HepG2 (cell line): Measurements from ENCODE around the gene ABHD2. TPM values are rescaled to one million over a fixed set of nuclear protein-coding genes. Genes with fewer than 3 reads are reported as not detected.
A peak's percentile ranks its signal among the peaks of the same experiment; 100 is the strongest.

ENCODE experiments used
- ATF5 ChIP-seq: sonication (generic); formaldehyde crosslinking; IDR thresholded peaks from 2 replicates; pipeline ENCODE4 v1.4.0; 2020; ENCODE audit warnings: mild to moderate bottlenecking, low read depth, missing genetic modification reagents
- BCLAF1 ChIP-seq: fragments of 450-650 bp; IDR thresholded peaks from 2 replicates; pipeline ENCODE4 v1.6.1; 2017; ENCODE audit warnings: mild to moderate bottlenecking
- FOXP1 ChIP-seq, 2 experiments: fragments of 450-650 bp in 1 of 2; IDR thresholded peaks; 2 replicates each; pipeline ENCODE4 v1.6.1; 2017 to 2018; ENCODE audit warnings: antibody characterized with exemption in 1 of 2
- HOXA7 ChIP-seq: sonication (generic); formaldehyde crosslinking; IDR thresholded peaks from 2 replicates; pipeline ENCODE4 v1.8.1; 2022; ENCODE audit warnings: mild to moderate bottlenecking, missing genetic modification reagents, moderate library complexity
- MAFG ChIP-seq: sonication (generic); formaldehyde crosslinking; IDR thresholded peaks from 2 replicates; pipeline ENCODE4 v1.5.1; 2020; ENCODE audit warnings: mild to moderate bottlenecking, missing genetic modification reagents
- MLLT10 ChIP-seq: sonication (generic); formaldehyde crosslinking; IDR thresholded peaks from 2 replicates; pipeline ENCODE4 v1.4.0; 2020; ENCODE audit warnings: missing genetic modification reagents
- MTF2 ChIP-seq: sonication (generic); formaldehyde crosslinking; IDR thresholded peaks from 2 replicates; pipeline ENCODE4 v1.5.0; 2020; ENCODE audit warnings: missing genetic modification reagents, borderline replicate concordance
- NKX3-1 ChIP-seq: sonication (generic); formaldehyde crosslinking; IDR thresholded peaks from 2 replicates; pipeline ENCODE4 v1.5.0; 2020; ENCODE audit warnings: missing genetic modification reagents
- TARDBP ChIP-seq: sonication (generic); formaldehyde crosslinking; IDR thresholded peaks from 2 replicates; pipeline ENCODE4 v1.8.0; 2022; ENCODE audit warnings: mild to moderate bottlenecking, missing genetic modification reagents
- TMF1 ChIP-seq: sonication (generic); formaldehyde crosslinking; IDR thresholded peaks from 2 replicates; pipeline ENCODE4 v1.8.1; 2022; ENCODE audit warnings: low read depth, missing genetic modification reagents
- TOPORS ChIP-seq: sonication (generic); formaldehyde crosslinking; IDR thresholded peaks from 2 replicates; pipeline ENCODE4 v1.8.0; 2023; ENCODE audit warnings: mild to moderate bottlenecking, missing genetic modification reagents
- TRIM24 ChIP-seq: sonication (generic); formaldehyde crosslinking; IDR thresholded peaks from 2 replicates; pipeline ENCODE4 v1.8.0; 2022; ENCODE audit warnings: mild to moderate bottlenecking, missing genetic modification reagents
- ZC3H4 ChIP-seq: sonication (generic); formaldehyde crosslinking; IDR thresholded peaks from 2 replicates; pipeline ENCODE4 v1.4.0; 2020; ENCODE audit warnings: missing genetic modification reagents, borderline replicate concordance
- ZFP90 ChIP-seq: sonication (generic); formaldehyde crosslinking; IDR thresholded peaks from 2 replicates; pipeline ENCODE4 v1.8.0; 2022; ENCODE audit warnings: missing genetic modification reagents, mild to moderate bottlenecking, inconsistent platforms, borderline replicate concordance
- ZNF17 ChIP-seq: sonication (generic); formaldehyde crosslinking; IDR thresholded peaks from 2 replicates; pipeline ENCODE4 v1.5.0; 2020; ENCODE audit warnings: mild to moderate bottlenecking, missing genetic modification reagents
- ZNF296 ChIP-seq: sonication (generic); formaldehyde crosslinking; conservative IDR thresholded peaks from 2 replicates; pipeline ENCODE4 v1.5.0; 2020; ENCODE audit warnings: mild to moderate bottlenecking, missing genetic modification reagents
- polyA plus RNA-seq, 8 experiments: library from polyadenylated mRNA; depleted of rRNA in 3 of 8; stranded (reverse) in 7 of 8; unstranded in 1 of 8; fragments of >200 nt; fragmentation: Illumina TruSeq in 4 of 8; extraction: Trizol in 4 of 8; gene quantifications; 2 replicates each; pipeline versions ENCODE4 v1.2.1 to v1.2.3, GENCODE V29; 2011 to 2016; ENCODE audit warnings: low read depth in 4 of 8, missing spikeins in 1 of 8, mixed read lengths in 1 of 8; ENCODE audit not compliant: insufficient read depth in 1 of 8
- total RNA-seq, 5 experiments: library from RNA; depleted of rRNA; stranded (reverse); fragments of >200 nt; fragmentation: Illumina TruSeq; extraction: Trizol; gene quantifications; 2 replicates each; pipeline ENCODE4 v1.2.3, GENCODE V29; 2016; ENCODE audit warnings: low read depth in 1 of 5
- TF ChIP-seq, protein P1 (sequence below): sonication (generic); formaldehyde crosslinking; IDR thresholded peaks from 2 replicates; pipeline ENCODE4 v1.5.0; 2020; ENCODE audit warnings: mild to moderate bottlenecking, missing genetic modification reagents
- TF ChIP-seq, protein P2 (sequence below): sonication (generic); formaldehyde crosslinking; IDR thresholded peaks from 2 replicates; pipeline ENCODE4 v1.4.0; 2020; ENCODE audit warnings: mild to moderate bottlenecking, missing genetic modification reagents
- TF ChIP-seq, protein P3 (sequence below): sonication (generic); formaldehyde crosslinking; IDR thresholded peaks from 2 replicates; pipeline ENCODE4 v1.8.1; 2023; ENCODE audit warnings: mild to moderate bottlenecking, missing genetic modification reagents
- TF ChIP-seq, protein P4 (sequence below): sonication (generic); formaldehyde crosslinking; IDR thresholded peaks from 2 replicates; pipeline ENCODE4 v1.5.0; 2020; ENCODE audit warnings: missing genetic modification reagents

Gene ABHD2
- total and polyA plus RNA-seq, 2 of the 13 experiments (the other 11 are each of a cell fraction or from before 2014, with no cell fraction given) = 14.8 to 22.4 TPM

- TF ChIP-seq BCLAF1 (no peak), ZNF296 (CRISPR knock-in tag) (peak; percentile 44; the same call in 1 of the 2 replicates), FOXP1 (IDR thresholded peaks at IDR 0.05) (no peak), FOXP1 (CRISPR knock-in tag; IDR thresholded peaks at IDR 0.05) (no peak), TMF1 (CRISPR knock-in tag) (no peak; the same call in 1 of the 2 replicates), ZFP90 (CRISPR knock-in tag) (peak; percentile 26; the same call in 1 of the 2 replicates), MLLT10 (CRISPR knock-in tag) (no peak), MTF2 (CRISPR knock-in tag) (peak; percentile 81; the same call in 1 of the 2 replicates), ZC3H4 (CRISPR knock-in tag) (no peak), TARDBP (peak; percentile 72; the same call in 1 of the 2 replicates), TOPORS (no peak; the same call in 1 of the 2 replicates), MAFG (CRISPR knock-in tag) (no peak), ZNF17 (CRISPR knock-in tag) (no peak), HOXA7 (CRISPR knock-in tag) (no peak), TRIM24 (CRISPR knock-in tag) (no peak), NKX3-1 (0 out of 2 replicates have a peak, but pooled peaks have one; percentile 20), ATF5 (no peak)
- TF ChIP-seq, protein P1, sequence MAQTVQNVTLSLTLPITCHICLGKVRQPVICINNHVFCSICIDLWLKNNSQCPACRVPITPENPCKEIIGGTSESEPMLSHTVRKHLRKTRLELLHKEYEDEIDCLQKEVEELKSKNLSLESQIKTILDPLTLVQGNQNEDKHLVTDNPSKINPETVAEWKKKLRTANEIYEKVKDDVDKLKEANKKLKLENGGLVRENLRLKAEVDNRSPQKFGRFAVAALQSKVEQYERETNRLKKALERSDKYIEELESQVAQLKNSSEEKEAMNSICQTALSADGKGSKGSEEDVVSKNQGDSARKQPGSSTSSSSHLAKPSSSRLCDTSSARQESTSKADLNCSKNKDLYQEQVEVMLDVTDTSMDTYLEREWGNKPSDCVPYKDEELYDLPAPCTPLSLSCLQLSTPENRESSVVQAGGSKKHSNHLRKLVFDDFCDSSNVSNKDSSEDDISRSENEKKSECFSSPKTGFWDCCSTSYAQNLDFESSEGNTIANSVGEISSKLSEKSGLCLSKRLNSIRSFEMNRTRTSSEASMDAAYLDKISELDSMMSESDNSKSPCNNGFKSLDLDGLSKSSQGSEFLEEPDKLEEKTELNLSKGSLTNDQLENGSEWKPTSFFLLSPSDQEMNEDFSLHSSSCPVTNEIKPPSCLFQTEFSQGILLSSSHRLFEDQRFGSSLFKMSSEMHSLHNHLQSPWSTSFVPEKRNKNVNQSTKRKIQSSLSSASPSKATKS = no peak
- TF ChIP-seq, protein P2, sequence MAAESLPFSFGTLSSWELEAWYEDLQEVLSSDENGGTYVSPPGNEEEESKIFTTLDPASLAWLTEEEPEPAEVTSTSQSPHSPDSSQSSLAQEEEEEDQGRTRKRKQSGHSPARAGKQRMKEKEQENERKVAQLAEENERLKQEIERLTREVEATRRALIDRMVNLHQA (CRISPR knock-in tag) = no peak
- TF ChIP-seq, protein P3, sequence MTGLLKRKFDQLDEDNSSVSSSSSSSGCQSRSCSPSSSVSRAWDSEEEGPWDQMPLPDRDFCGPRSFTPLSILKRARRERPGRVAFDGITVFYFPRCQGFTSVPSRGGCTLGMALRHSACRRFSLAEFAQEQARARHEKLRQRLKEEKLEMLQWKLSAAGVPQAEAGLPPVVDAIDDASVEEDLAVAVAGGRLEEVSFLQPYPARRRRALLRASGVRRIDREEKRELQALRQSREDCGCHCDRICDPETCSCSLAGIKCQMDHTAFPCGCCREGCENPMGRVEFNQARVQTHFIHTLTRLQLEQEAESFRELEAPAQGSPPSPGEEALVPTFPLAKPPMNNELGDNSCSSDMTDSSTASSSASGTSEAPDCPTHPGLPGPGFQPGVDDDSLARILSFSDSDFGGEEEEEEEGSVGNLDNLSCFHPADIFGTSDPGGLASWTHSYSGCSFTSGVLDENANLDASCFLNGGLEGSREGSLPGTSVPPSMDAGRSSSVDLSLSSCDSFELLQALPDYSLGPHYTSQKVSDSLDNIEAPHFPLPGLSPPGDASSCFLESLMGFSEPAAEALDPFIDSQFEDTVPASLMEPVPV (CRISPR knock-in tag) = peak; percentile 79
- TF ChIP-seq, protein P4, sequence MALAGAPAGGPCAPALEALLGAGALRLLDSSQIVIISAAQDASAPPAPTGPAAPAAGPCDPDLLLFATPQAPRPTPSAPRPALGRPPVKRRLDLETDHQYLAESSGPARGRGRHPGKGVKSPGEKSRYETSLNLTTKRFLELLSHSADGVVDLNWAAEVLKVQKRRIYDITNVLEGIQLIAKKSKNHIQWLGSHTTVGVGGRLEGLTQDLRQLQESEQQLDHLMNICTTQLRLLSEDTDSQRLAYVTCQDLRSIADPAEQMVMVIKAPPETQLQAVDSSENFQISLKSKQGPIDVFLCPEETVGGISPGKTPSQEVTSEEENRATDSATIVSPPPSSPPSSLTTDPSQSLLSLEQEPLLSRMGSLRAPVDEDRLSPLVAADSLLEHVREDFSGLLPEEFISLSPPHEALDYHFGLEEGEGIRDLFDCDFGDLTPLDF (CRISPR knock-in tag) = peak; percentile 89
These were observed 155.7 kb downstream of the ABHD2 start, which contains the start of gene FANCI (continued) for GRCh38 chr15:89243691-89244573.
